Activated naive CD4-positive, alpha-beta T cell treated with anti-CD3 and anti-CD28 coated beads for 36 hours (primary cell): ENCODE measurements around the gene ADGRA1. TPM values are rescaled to one million over a fixed set of nuclear protein-coding genes. Genes with fewer than 3 reads are reported as not detected.

Experiments
- CTCF ChIA-PET: fragments of 350-600 bp; sonication (Branson Sonifier 250); formaldehyde crosslinking; loops from one replicate; lab custom pipeline; 2021; ENCODE audit warnings: antibody characterized with exemption; lab: Charles Lee
- DNase-seq: peaks from one replicate; pipeline ENCODE4 v3.0.0-alpha.2; 2020
- H3K27ac Mint-ChIP-seq: one replicate; pipeline ENCODE4 v1.8.0; 2021; ENCODE audit warnings: mild to moderate bottlenecking, mixed read lengths
- H3K27me3 Mint-ChIP-seq: one replicate; pipeline ENCODE4 v1.8.0; 2021; ENCODE audit warnings: low read depth, mixed read lengths
- H3K36me3 Mint-ChIP-seq: one replicate; pipeline ENCODE4 v1.8.0; 2021; ENCODE audit warnings: low read depth, mixed read lengths
- H3K4me1 Mint-ChIP-seq: one replicate; pipeline ENCODE4 v1.8.0; 2021; ENCODE audit warnings: low read depth, mixed read lengths
- H3K4me3 Mint-ChIP-seq: one replicate; pipeline ENCODE4 v1.8.0; 2021; ENCODE audit warnings: mild to moderate bottlenecking, moderate library complexity, mixed read lengths
- H3K9me3 Mint-ChIP-seq: one replicate; pipeline ENCODE4 v1.8.0; 2021; ENCODE audit warnings: mixed read lengths
- intact Hi-C: fragments of 100-400 bp; cut with micrococcal nuclease; formaldehyde crosslinking; loops from one replicate; pipeline ENCODE4 v1.15.1; 2023
- total RNA-seq, 2 experiments: library from RNA; stranded (reverse); gene quantifications; one replicate each; pipeline ENCODE4 v1.2.3, GENCODE V29; 2021

The ADGRA1 gene, protein sequence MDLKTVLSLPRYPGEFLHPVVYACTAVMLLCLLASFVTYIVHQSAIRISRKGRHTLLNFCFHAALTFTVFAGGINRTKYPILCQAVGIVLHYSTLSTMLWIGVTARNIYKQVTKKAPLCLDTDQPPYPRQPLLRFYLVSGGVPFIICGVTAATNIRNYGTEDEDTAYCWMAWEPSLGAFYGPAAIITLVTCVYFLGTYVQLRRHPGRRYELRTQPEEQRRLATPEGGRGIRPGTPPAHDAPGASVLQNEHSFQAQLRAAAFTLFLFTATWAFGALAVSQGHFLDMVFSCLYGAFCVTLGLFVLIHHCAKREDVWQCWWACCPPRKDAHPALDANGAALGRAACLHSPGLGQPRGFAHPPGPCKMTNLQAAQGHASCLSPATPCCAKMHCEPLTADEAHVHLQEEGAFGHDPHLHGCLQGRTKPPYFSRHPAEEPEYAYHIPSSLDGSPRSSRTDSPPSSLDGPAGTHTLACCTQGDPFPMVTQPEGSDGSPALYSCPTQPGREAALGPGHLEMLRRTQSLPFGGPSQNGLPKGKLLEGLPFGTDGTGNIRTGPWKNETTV
- not detected for total RNA-seq

DNA sequence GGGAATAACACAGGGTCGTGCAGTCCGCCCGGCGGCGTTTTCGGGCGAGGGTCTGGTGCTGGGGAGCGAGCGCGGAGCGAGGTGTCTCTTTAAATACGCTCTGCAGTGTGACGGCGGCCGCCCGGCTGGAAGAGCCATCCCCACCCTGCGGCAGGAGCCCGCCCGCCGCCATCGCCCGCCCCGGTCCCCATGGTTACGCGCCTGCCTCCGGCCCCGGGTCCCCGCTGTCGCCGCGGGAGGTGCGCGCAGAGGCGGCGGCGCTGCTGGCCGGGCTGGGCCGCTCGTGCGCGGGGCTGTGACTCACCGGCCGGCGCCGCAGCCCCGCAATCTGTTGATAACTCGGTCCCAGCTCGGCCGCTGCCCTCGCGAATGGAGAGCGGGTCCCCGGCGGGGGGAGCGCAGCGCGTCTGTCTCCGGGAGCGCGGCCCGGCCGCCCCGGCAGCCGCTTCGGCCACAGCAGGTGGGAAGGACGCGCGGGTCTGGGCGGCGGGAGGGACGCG is at the start of gene ADGRA1:
Gene ADGRA1, plus strand, starts transcription at position 246 of the 500 bp plus-strand sequence. CDS start 986 bp downstream, outside the sequence.
- Mint-ChIP-seq H3K4me3 (no peak within 1 kb of the TSS), H3K27me3 (peaks cover 17% of the 10 kb centered on the region), H3K36me3 (no peaks in the 10 kb centered on the region), H3K27ac (no peak within 1 kb of the TSS), H3K9me3 (no peaks in the 10 kb centered on the region), H3K4me1 (peaks cover 4% of the 10 kb centered on the region)
- DNase-seq = no peak
- CTCF ChIA-PET = no interaction called here
- intact Hi-C loops = no loop called here

DNA sequence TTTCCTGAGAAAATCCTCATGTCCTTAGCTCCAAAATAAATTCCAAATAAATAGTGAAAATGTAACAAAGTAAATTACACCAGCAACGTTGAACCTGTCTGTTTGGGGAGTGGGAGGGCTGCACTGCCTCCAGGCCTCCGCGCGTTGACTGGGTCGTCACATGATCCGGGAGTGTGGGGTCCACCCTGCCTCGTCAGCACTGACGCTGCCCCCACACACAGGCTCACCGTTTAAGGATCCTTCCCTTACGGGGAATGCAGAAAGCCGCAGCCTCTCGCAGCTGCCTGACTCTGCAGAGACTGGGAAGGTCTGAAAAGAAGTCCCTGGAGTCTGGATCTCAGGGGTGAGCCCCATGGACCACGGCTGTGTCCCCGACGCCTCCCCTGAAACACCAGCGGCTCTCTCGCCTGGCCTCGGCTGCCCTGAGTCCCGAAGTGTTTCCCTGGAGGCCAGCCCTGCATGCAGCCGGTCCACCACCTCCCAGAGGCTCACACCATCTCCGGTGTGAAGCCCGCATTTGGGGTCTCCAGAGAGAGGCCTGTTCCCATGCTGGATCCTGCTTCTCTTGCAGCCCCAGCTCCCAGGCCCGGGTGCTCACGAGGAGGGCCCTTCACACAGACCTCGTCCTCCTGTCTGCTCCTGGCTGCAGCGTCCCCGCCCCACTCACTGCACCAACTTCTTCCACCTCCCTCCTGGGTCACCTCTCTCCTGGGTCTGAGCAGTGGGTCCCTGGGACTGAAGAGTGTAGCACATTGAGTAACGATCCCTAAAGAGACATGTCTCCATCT is 49.5 kb upstream of the ADGRA1 start:
- Mint-ChIP-seq H3K27me3 (peaks cover 2% of the 10 kb centered on the region), H3K4me3 (no peak overlapping the region), H3K4me1 (no peaks in the 10 kb centered on the region), H3K9me3 (no peaks in the 10 kb centered on the region), H3K36me3 (no peaks in the 10 kb centered on the region), H3K27ac (no peak overlapping the region)
- CTCF ChIA-PET = no interaction called here
- DNase-seq = no peak
- intact Hi-C loops = no loop called here

DNA sequence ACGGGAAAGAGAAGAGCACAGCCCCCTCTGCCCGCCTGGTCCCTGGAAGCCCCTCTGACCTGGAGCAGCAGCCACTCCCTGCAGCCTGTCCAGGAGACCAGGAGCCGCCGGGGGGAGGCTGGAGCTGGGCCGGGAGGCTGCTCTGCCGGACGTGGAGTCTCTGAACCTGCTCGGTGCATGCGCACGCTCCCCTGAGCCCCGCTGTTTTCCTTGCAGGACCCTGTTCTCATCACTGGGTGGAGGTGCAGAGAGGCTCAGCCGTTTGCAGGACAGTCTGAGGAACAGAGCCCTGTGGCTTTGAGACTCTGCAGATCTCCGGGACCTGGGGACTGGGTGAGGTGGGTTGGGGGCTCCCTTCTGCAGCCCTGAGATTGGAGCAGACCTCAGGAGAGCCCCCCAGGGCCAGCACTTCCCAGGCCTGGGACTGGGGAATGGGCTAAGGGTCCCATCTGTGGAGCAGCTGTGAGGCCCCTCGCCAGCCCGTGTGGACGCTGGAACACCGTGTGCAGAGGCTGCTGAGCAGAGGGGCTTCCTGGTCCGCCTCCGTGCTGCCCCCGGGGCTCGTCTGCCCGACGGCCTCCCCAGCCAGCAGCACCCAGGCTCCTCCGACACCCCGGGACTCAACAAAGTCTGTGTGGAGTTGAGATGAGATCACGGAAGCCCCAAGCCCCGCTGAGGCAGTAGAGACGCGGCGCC is 48.5 kb upstream of the ADGRA1 start:
- H3K36me3 Mint-ChIP-seq = no peaks in the 10 kb centered on the region
- no peak overlapping the region for H3K27ac Mint-ChIP-seq
- H3K27me3 Mint-ChIP-seq = peaks cover 2% of the 10 kb centered on the region
- no peaks in the 10 kb centered on the region for H3K4me1 Mint-ChIP-seq
- intact Hi-C loops = no loop called here
- no peak for DNase-seq
- H3K4me3 Mint-ChIP-seq = no peak overlapping the region
- H3K9me3 Mint-ChIP-seq = no peaks in the 10 kb centered on the region
- CTCF ChIA-PET = no interaction called here

- no peaks in the 10 kb centered on the region for H3K4me1 Mint-ChIP-seq
- intact Hi-C loops = no loop called here
- H3K9me3 Mint-ChIP-seq = no peaks in the 10 kb centered on the region
- H3K27ac Mint-ChIP-seq = no peak overlapping the region
- H3K36me3 Mint-ChIP-seq = no peaks in the 10 kb centered on the region
- CTCF ChIA-PET = no interaction called here
- no peak for DNase-seq
- peaks cover 2% of the 10 kb centered on the region for H3K27me3 Mint-ChIP-seq
- H3K4me3 Mint-ChIP-seq = no peak overlapping the region
These were observed 47.9 kb upstream of the ADGRA1 start for GRCh38 chr10:133039803-133040165.

- Mint-ChIP-seq H3K4me3 (no peak overlapping the region), H3K36me3 (no peaks in the 10 kb centered on the region), H3K27ac (no peak overlapping the region), H3K27me3 (peaks cover 2% of the 10 kb centered on the region), H3K9me3 (no peaks in the 10 kb centered on the region), H3K4me1 (no peaks in the 10 kb centered on the region)
- CTCF ChIA-PET = no interaction called here
- no peak for DNase-seq
- intact Hi-C loops = no loop called here
These were observed 47.5 kb upstream of the ADGRA1 start for GRCh38 chr10:133040198-133040597.

- Mint-ChIP-seq H3K36me3 (no peaks in the 10 kb centered on the region), H3K9me3 (no peaks in the 10 kb centered on the region), H3K4me3 (no peak overlapping the region), H3K27me3 (peaks cover 2% of the 10 kb centered on the region), H3K27ac (no peak overlapping the region), H3K4me1 (no peaks in the 10 kb centered on the region)
- intact Hi-C loops = no loop called here
- no peak for DNase-seq
- CTCF ChIA-PET = no interaction called here
These were observed 46.6 kb upstream of the ADGRA1 start for GRCh38 chr10:133041101-133041500.

DNA sequence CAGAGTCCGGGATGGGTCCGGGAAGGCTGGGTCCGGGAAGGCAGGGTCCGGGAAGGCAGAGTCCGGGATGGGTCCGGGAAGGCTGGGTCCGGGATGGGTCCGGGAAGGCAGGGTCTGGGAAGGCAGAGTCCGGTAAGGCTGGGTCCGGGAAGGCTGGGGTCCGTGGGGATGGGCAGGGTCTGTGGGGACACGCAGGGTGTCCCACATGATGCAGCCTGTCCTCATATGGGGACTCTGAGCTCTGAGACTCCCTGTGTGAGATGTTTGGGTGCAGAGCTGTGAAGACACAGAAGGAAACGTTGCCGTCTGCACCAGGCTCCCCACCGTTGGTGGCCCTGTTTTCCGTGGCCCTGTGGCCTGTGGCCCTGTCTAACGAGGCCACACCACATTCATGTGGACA is 45.7 kb upstream of the ADGRA1 start:
- Mint-ChIP-seq H3K4me3 (no peak overlapping the region), H3K9me3 (no peaks in the 10 kb centered on the region), H3K4me1 (no peaks in the 10 kb centered on the region), H3K27me3 (peaks cover 2% of the 10 kb centered on the region), H3K27ac (no peak overlapping the region), H3K36me3 (no peaks in the 10 kb centered on the region)
- intact Hi-C loops = no loop called here
- CTCF ChIA-PET = no interaction called here
- no peak for DNase-seq

DNA sequence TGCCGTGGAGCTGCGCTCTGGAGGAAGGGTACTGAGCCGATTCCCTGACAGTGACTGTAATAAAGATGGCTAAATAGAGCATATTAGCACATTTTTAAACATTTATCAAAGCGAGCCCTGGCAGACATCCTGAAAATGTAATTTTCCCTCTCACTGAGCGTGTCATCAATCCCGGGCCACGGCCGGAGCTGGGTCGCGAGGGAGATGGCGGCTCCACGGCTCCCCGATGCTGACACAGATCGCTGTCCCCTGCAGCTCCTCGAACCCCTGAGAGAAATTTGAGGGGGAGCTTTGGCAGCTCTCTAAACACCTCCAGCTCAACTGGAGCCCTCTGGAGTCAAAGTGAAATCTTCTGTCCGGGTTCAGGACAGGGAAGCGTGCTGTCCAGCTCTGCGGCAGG is 44.9 kb upstream of the ADGRA1 start:
- H3K27me3 Mint-ChIP-seq = peaks cover 2% of the 10 kb centered on the region
- intact Hi-C loops = no loop called here
- no peak overlapping the region for H3K4me3 Mint-ChIP-seq
- H3K9me3 Mint-ChIP-seq = no peaks in the 10 kb centered on the region
- no peaks in the 10 kb centered on the region for H3K36me3 Mint-ChIP-seq
- CTCF ChIA-PET = no interaction called here
- no peak for DNase-seq
- no peak overlapping the region for H3K27ac Mint-ChIP-seq
- H3K4me1 Mint-ChIP-seq = no peaks in the 10 kb centered on the region

- Mint-ChIP-seq H3K27ac (no peak overlapping the region), H3K27me3 (peaks cover 2% of the 10 kb centered on the region), H3K36me3 (no peaks in the 10 kb centered on the region), H3K4me1 (no peaks in the 10 kb centered on the region), H3K4me3 (no peak overlapping the region), H3K9me3 (no peaks in the 10 kb centered on the region)
- DNase-seq = no peak
- CTCF ChIA-PET = interaction anchor here (0.7 kb wide), 1 partner anchor 139 kb away, joined by 3 read pairs; no protein-coding TSS in a partner anchor
- intact Hi-C loops = no loop called here
These were observed 44.0 kb upstream of the ADGRA1 start for GRCh38 chr10:133043541-133044225.

- no peak for DNase-seq
- CTCF ChIA-PET = interaction anchor here (0.7 kb wide), 1 partner anchor 140 kb away, joined by 3 read pairs; no protein-coding TSS in a partner anchor
- Mint-ChIP-seq H3K4me3 (no peak overlapping the region), H3K27me3 (peaks cover 2% of the 10 kb centered on the region), H3K27ac (no peak overlapping the region), H3K36me3 (no peaks in the 10 kb centered on the region), H3K9me3 (no peaks in the 10 kb centered on the region), H3K4me1 (no peaks in the 10 kb centered on the region)
- intact Hi-C loops = no loop called here
These were observed 43.3 kb upstream of the ADGRA1 start for GRCh38 chr10:133044401-133044811.

DNA sequence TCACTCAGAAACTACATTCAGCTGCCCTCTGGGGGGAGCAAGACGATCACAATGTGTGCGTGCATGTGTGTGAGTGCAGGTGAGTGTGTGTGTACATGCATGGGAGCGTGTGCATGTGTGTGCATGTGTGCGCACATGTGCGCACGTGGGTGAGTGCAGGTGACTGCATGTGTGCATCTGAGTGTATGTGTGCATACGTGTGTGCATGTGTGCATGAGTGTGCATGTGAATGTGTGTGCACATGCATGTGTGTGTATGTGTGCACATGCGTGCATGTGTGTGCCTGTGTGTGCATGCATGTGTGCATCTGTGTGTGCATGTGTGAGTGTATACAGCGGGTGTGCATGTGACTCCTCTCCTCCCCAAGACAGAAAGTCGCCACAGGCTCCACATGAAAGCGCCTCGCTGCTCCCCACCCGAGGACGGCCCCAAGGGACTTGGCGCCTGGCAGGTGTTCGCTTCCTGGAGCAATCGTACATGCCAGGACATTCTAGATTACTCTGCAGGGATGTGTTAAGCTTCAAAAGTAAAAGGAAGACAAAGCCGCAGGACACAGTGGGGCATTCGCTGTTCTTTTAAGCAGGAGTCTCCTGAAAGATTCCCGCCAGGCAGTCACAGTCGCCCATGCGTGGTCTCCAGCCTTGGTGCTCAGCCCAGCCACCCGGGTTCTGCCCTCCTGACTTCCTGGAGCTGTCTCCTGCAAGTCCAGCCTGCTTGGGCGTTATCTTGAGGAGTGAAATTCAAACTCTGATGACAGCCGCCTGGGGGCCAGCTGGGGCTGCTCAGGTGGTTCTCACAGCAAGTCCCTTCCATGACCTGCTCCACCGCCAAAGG is 42.0 kb upstream of the ADGRA1 start:
- Mint-ChIP-seq H3K4me3 (no peak overlapping the region), H3K36me3 (no peaks in the 10 kb centered on the region), H3K4me1 (no peaks in the 10 kb centered on the region), H3K27me3 (peaks cover 2% of the 10 kb centered on the region), H3K27ac (no peak overlapping the region), H3K9me3 (no peaks in the 10 kb centered on the region)
- DNase-seq = no peak
- CTCF ChIA-PET = no interaction called here
- intact Hi-C loops = no loop called here
